ENCODE results near the gene MIS18BP1.
A peak's percentile ranks its signal among the peaks of the same experiment; 100 is the strongest.
"Not testable (repeated sequence)": the region's sequence is repeated elsewhere in the genome, so short reads cannot be mapped to it uniquely, and the experiment has no call there.

The MIS18BP1 gene
- total RNA-seq = 39.5 to 53.2 reads per million in 2 experiments

DNA sequence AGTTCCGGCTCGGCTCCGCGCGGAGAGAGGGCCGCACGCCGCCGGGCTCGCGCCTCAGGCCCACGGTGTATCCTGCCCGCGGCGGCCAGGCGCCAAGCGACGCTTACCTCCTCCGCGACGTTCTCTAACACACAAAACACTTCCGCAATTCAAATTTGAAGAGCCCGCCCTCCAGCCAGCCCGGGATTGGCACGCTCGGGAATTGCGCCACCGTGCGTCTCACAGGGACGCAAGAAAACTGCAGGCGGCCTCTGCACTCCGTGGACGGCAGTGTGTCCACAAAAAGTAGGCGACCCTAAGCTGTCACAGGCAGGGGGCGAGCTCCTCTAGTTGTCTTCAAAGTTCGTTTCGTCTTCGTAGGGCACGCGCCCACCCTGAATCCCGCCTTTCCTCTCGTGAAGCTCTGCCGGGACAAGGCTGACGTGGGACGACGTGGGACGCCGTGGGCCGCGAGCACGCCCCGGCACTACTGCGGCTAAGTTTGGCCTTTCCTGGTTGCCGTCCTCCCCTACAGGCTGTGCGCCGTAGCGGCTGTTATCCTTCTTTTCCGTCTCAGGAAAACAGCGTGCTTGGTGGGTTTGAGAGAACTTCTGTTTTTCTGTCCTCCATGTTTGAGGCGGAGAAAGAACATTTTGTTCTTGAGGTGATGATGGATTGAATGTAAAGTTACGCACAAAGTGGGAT is at the start of gene MIS18BP1:
MIS18BP1 (minus strand) TSS at position 133 of the 684 bp plus-strand sequence. CDS start 5,916 bp downstream, outside the sequence.
- peak; percentile 89 for DNase-seq (ENCODE audit: low read depth)

DNA sequence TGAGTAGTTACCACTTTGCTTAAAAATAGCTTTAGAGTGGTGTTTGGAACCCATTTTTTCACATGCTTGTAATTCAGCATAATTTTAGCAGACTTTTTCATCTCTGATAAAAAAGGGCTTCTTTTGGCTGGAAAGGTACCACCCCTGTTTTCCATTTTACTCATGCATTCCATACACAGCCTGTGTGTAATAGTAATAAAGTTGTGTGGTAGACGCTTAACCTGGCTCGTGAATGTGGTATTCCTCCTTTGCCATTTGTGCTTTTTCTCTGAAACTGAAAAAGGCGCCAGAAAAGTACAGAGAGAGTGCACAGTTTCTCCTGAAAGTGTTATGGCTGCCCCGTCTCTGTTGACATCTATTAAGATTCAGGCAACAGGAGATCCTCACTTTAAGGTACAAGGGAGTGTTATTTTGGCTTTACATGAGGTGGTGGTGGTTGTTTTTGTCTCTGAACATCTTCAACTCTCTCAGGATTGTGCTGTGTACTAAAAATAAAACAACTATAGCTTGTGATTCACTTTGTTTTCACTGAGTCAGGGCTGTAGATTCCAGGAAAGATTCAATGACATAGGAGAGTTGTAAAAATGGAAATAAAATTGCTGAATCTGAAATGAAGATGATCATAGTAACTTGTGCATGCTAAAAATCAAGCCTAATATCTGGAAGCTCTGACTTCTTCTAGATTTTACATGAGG is 45.6 kb upstream of the MIS18BP1 start:
- DNase-seq (ENCODE audit: low read depth) = no peak

DNA sequence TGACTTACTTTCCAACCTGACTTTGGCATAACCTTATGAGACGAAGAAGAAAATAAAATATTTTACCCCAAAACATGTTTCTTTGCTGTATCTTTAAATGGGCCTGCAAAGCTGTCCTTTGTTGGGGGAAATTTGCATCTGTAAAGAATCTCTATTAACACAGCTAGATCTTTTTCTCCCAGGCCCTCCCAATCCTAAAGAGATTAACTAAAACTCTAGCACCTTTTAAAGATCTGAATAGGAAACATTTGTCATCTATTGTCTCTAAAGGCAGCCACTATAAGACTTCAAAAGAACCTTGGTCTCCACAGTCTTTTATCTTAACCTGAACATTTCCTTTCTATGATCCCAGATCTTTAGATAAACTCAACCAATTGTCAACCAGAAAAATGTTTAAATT is 41.8 kb upstream of the MIS18BP1 start:
- not testable (repeated sequence) for DNase-seq (ENCODE audit: low read depth)

DNA sequence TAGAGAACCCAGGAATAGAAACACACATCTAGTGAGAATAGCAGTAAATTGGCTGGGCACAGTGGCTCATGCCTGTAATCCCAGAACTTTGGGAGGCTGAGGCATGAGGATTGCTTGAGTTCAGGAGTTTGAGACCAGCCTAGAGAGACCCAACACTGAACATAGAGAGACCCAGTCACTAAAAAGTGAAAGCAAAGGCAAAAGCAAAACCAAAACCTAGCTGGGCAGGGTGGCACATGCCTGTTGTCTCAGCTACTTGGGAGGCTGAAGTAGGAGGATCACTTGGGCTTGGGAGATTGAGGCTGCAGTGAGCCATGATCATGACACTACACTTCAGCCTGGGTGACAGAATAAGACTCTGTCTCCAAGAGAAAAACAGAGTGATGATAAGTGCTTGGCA is 37.5 kb upstream of the MIS18BP1 start:
- DNase-seq (ENCODE audit: low read depth) = no peak

DNA sequence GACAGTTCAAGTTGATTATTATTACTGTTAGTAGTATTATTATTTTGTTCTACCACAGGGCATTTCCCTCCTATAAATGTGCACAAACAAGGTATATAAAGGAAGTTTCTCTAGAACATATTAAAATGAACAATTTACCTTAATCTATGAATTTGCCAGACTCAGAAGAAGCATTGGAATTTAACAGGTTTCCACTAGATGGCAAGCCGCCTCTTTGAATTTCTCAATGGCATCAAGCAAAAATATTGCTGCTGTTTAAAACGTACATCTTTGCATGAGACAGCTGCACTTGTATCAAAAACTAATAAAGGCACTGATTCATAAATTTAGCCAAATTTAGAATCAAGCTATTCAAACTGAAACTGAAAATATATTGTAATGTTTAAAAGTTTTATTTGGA is 34.6 kb upstream of the MIS18BP1 start:
- DNase-seq (ENCODE audit: low read depth) = no peak

DNA sequence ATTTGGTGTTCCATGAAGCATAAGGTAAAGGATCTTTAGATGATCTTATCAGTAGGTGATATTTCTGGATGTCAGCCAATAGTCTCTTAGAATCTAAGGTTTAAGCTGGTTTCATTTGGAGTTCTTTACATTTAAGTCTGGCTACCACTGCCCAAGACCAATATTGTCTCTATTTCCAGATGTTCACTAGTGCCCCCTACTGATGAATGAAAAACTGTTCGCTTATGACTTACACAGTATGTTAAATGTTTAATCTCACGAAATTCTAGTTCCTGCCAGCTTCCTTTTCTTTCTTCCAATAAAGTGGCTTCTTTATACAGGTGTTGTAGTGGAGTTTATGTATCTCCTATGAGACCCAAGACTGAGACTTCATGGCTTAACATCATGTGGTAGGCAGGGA is 31.8 kb upstream of the MIS18BP1 start:
- no peak for DNase-seq (ENCODE audit: low read depth)

DNA sequence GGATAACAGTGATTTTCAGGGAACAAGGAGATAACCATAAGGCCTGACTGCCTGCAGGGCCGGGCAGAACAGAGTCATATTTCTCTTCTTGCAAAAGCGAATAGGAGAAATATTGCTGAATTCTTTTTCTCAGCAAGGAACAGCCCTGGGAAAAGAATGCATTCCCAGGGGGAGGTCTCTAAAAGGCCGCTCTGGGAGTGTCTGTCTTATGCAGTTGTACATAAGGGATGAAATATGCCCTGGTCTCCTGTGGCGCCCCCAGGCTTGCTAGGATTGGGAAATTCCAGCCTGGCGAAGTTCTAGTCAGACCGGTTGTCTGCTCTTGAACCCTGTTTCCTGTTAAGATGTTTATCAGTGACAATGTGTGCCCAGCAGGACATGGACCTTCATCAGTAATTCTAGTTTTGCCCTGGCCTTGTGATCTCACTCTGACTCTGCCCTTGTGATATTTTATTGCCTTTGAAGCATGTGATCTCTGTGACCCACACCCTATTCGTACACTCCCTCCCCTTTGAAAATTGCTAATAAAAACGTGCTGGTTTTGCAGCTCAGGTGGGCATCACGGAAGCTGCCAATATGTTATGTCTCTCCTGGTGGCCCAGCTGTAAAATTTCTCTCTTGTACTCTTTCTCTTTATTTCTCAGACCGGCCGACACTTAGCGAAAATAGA is 28.9 kb upstream of the MIS18BP1 start:
- not testable (repeated sequence) for DNase-seq (ENCODE audit: low read depth)

DNA sequence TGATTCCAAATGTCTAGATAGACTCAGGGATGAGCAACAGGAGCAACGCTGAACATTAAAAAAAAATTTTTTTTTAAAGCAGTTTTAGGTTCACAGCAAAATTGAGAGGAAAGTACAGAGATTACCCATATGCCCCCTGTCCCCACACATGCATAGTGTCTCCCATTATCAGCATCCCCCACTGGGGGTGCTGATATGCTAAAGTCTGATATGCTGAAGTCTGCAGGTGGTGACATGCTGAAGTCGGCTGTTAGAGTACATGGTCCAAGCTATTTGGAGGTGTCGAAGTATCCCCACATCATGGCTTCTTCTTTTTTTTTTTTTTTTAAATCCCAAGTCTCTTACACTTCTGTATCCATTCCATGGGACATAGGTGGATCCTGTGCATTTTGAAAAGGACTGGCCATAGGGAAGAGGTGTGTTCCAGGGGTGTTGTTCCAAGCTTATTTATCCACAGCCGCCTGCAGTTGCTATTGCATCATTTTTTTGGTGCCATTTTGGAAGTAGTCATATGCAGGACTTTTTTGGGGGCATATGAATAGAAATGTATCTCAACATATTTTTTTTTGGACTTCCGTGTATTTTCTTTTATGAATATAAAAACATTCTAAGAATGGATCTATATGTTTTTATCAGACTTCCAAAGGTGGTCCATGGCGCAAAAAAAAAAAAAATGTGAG is 19.0 kb upstream of the MIS18BP1 start:
- no peak for DNase-seq (ENCODE audit: low read depth)

DNA sequence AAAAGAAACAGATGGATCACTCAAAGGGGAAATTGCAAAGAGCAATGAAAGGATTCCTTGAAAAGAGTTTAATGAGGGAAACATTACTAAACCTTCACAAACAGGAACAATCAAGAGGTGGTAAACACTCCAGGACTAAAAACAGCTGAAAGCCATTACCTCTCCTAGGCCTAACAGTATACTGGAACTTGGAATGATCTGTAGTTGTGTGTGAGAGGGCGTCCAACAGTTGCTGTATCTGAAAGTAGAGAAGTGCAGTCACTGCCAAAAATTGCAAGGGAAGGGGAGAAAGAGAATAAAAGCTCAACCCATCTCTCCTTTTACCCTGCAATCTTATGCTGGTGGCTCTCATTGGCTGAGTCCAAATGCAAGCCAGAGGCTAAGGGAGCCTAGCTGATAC is 17.0 kb upstream of the MIS18BP1 start:
- no peak for DNase-seq (ENCODE audit: low read depth)

DNA sequence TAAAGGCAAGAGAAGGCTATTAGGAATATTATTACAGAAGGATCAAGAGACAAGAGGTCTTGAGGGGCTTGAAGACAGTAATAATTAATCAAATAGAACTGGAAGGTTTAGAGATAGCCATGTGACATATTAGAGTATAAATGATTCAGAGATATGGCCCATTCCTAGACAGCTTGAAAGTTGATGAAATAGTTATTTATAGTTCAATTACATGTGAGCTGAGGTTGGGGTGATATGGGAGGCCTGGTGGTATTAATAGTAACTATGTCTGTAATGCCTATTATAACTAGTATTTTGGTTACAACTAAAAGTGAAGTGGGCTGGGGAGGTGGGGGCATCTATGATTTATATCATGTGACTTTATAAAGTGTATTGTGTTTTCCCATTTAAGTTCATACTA is 14.1 kb upstream of the MIS18BP1 start:
- DNase-seq (ENCODE audit: low read depth) = no peak

DNA sequence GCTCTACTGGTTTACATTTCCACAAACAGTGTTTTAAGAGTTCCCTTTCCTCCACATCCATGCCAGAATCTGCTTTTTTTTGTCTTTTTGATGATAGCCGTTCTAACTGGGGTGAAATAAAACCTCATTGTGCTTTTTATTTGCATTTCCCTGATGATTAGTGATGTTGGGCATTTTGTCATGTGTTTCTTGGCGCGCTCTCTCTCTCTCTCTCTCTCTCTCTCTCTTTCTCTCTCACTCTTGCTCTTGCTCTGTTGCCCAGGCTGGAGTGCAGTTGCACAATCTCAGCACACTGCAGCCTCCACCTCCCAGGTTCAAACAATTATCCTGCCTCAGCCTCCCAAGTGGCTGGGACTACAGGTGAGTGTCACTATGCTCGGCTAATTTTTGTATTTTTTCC is 9.6 kb upstream of the MIS18BP1 start:
- no peak for DNase-seq (ENCODE audit: low read depth)

DNA sequence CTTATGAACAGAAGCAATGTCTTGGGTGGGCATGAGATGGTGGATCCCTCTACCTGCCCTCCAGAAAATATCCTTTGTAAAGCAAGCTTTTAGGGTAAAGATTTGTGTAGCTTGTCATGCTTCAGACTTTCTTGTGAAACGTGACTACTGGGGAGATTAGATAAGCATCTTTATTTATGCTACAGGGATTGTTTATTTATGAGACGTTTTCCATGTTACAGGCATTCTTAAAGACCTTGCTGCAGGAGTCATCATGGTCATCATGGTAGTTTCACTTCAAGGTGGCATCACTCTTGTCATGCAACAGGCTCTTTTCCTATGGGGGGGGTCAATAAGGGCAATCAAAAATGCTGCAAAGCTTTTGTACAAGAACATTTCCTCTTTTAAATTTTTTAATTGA is 8.2 kb upstream of the MIS18BP1 start:
- DNase-seq (ENCODE audit: low read depth) = no peak

DNA sequence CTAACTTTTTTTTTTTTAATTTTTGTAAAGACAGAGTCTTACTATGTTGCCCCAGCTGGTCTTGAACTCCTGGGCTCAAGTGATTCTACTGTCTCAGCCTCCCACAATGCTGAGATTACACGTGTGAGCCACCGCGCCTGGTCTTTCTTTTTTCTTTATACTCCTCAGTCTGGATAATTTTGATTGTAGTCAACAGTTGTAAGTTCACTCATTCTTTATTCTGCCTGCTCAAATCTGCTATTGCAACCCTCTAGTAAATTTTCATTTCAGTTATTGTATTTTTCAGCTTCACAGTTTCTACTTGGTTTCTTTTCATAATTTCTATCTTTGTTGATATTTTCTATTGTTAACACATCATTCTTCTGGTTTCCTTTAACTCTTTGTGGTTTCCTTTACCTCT is 5.8 kb upstream of the MIS18BP1 start:
- DNase-seq (ENCODE audit: low read depth) = no peak

DNA sequence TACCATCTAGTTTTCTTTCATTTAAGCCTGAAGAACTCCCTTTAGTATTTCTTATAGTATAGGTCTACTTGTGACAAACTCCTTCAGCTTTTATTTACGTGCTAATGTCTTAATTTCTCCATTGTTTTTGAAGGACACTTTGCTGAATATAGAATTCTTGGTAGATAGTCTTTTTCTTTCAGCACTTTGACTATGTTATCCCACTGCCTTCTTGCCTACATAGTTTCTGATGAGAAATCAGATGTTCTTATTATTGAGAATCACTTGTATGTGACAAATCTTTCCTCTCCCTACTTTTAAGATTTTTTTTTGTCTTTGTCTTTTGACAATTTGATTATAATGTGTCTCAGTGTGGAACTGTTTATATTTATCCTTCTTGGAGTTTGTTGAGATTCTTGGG is 5.1 kb upstream of the MIS18BP1 start:
- DNase-seq (ENCODE audit: low read depth) = no peak

DNA sequence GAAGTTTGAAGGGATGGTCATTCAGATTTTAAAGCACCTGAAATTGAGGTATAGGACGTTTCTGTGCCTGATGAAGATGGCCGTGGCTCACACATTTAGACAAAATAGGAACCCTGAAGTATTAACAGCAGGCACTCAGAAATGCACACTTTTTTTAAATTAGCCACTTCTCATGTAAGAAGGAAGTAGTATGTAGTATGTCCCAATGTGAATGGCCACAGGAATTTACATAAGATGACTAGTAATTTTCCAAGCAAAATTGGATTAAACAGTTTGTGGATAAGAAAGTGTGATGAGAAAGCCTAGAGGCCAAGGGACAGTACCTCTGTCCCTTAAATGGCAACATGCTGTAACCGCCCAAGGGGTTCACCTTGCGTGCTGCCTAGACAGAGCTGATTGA is 1.8 kb upstream of the MIS18BP1 start:
- DNase-seq (ENCODE audit: low read depth) = no peak

DNA sequence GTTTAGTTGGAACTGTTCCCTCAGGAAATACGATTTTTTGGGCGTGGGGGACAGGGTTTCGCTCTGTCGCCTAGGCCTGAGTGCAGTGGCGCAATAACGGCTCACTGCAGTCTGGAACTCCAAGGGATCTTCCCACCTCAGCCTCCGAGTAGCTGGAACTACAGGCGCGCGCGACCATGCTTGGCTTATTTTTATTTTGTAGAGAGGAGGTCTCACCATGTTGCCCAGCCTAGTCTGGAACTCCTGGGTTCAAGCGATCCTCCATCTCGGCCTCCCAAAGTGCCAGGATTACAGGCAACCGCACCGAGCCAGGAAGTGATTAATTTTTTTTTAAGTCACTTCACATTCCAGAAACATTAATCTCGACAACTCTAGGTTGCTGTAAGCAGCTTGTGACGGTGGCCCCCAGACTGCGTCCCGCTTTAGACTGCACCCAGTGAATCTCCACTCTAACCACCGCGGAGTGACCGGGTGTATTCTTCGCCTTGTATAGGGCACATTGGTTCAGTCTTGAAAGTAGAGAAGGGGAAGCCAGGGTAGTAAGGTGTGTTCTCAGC is 830 bp upstream of the MIS18BP1 start:
- no peak for DNase-seq (ENCODE audit: low read depth)

DNA sequence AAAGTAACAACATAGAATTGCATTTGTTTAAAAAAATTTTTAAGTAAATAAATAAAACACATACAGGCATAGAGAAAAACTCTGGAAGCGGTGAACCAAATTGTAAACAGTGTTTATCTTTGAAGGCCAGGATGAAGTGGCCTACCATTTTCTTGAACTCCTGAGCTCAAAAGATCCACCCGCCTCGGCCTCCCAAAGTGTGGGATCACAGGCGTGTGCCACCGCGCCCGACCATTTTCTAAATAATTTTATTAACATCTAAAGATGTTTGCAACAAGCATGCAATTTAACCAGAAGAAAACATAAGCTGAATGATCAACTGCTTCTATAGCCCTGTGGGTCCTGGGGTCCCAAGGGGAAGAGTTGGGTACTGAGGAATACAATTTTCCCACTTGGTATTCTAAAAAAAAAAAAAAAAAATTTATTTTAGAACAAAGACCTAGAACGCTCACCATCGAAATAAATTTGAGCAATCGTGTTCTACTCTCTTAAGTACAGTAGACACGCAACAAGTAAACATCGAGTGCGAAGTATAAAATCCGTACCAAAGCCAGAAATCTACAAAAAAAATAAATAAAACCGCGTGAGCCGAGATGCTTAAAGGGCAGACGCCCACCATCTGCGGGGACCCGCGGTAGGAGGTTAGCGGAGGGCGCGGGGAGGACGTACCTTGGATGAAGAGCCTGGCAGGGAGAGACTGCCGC is 484 bp downstream of the MIS18BP1 start:
- DNase-seq (ENCODE audit: low read depth) = no peak

DNA sequence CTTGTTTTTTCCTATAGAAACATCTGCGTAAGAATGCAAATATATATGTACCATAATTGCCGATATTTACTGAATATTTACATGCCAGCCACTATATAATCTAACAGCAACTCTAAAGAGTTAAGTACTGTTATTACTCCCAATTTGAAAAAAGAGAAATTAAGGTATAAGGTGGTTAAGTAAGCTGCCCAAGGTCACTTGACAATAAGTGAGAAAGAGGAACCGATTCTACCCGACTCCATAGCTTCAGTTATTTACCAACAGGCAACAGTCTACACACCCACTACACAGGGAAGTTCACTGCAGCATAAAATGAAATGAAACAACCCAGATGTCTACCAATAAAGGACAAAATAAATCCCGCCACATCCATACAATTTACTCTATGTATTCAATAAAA is 1.1 kb downstream of the MIS18BP1 start:
- no peak for DNase-seq (ENCODE audit: low read depth)

DNA sequence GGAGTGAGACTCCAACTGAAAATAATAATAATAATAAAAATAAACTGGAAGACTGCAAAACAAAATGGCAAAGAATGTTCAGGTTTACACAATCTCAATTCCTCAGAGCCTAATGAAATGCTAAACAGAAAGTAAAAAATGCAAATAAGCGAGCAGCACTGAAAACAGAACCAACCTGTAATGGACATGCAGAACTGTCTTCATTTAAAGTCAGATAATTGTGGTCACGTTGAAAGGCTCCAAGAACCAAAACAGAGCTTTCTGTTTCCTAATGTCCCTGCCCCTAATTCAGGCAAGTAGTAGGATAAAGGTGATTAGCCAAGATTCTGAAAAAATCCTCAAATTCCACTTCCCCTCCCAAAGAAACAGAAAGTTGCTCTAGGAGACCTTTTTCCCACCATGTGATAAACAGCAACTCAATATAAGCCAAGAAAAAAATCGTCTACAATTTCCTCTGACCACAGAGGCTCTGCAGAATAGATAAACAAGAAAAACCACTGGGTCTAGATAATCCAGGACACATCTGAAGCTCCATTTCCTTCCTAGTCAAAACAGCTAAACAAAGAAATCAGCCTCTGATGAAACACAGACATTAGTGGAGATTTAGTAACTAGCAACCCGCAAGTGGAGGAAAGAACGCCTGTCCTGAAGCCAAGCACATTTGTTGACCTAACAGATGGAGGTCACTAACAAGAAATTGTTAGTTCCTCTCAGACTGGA is 3.0 kb downstream of the MIS18BP1 start:
- DNase-seq (ENCODE audit: low read depth) = no peak

DNA sequence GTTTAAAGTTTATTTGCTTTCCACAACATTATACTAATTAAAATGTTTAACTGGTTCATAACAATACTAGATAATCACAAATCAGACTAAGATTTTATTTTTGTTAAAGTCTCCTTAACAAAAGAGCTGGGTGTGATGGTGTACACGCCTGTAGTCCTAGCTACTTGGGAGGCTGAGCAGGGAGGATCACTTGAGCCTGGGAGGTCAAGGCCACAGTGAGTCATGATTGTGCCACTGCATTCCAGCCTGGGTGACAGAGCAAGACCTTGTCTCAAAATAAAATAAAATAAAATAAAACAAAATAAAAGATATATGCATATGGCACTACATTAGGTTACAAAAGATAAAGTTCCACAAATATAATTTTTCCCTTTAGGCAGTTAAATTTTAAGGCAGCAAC is 5.6 kb downstream of the MIS18BP1 start:
- DNase-seq (ENCODE audit: low read depth) = no peak

DNA sequence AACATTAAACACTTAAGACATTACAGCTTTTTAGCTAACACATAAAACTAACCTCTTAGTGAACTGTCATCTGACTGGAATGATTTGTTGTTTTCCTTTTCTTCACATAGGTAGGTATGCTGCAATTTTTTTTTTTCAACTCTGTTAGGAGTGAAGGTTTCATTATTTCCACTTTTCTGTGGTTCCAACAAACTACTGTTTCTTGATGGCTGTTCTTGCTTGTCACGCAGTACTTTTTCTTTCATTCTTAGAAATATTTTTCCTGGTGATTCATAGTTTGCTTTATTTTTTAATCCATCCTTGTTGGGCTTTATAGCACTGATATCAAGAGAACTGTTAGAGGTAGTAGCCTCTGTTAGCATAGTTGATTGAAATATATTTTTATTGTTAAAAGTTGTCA is 6.3 kb downstream of the MIS18BP1 start:
- DNase-seq (ENCODE audit: low read depth) = no peak

All from T follicular helper cell (primary cell).